Vagina (tissue), 2 donors: Measurements from ENCODE around the gene SLC6A6.

Experiments used
- POLR2A ChIP-seq, 2 donors: fragments of 450-650 bp; IDR thresholded peaks; one replicate each; pipeline ENCODE4 v1.6.1; 2017; ENCODE audit warnings: antibody characterized with exemption in 2 of 2, mild to moderate bottlenecking in 2 of 2, moderate library complexity in 2 of 2
- POLR2AphosphoS5 ChIP-seq, 2 donors: sonication (generic); formaldehyde crosslinking; IDR thresholded peaks; one replicate each; pipeline ENCODE4 v1.9.0; 2017; ENCODE audit warnings: antibody characterized with exemption in 2 of 2, mild to moderate bottlenecking in 2 of 2, low read depth in 1 of 2; ENCODE audit not compliant: insufficient read depth in 1 of 2

DNA sequence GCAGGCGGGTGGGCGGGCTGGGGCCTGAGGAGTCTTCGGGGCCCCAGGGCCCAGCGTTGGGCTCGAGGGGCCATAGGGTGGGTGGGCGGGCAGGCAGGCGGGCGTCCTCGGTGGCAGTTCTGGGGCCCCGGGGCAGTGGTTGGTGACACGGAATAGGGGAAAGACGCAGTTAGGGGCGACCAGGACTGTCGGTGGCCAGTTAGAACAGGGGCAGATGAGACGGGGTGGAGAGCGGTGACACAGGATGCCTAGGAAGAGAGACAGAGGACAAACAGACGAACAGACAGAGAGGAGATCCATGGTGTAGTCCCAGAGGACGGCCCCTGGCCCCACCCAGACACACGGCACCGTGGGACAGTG, 101.3 kb downstream of the SLC6A6 start:
- TF ChIP-seq POLR2A (IDR thresholded peaks at IDR 0.05) (no peak), POLR2AphosphoS5 (IDR thresholded peaks at IDR 0.05; ENCODE audit: insufficient read depth in 1 of 2, low read depth in 1 of 2) (no peak)
